Karpas-422 (cell line): ENCODE results near the gene TAGLN2. TPM values are rescaled to one million over a fixed set of nuclear protein-coding genes. Genes with fewer than 3 reads are reported as not detected.

ENCODE experiments used
- DNase-seq: peaks from one replicate; pipeline ENCODE4 v3.0.0-alpha.2; 2015
- H2AFZ ChIP-seq: fragments of 200-600 bp; sonication (generic); 2 replicates; pipeline ENCODE4 v1.6.1; 2014; ENCODE audit warnings: antibody characterized with exemption, low read length, mixed read lengths
- H3K27ac ChIP-seq: fragments of 200-600 bp; sonication (generic); 2 replicates; pipeline ENCODE4 v1.5.1; 2014; ENCODE audit warnings: mild to moderate bottlenecking, low read length, moderate library complexity
- H3K27me3 ChIP-seq: fragments of 200-600 bp; sonication (generic); 2 replicates; pipeline ENCODE4 v1.6.1; 2014; ENCODE audit warnings: low read length, mixed read lengths
- H3K36me3 ChIP-seq: fragments of 200-600 bp; sonication (generic); 2 replicates; pipeline ENCODE4 v1.6.1; 2014; ENCODE audit warnings: low read length, mixed read lengths; ENCODE audit not compliant: insufficient read depth
- H3K4me1 ChIP-seq: fragments of 200-600 bp; sonication (generic); 2 replicates; pipeline ENCODE4 v1.6.1; 2014; ENCODE audit warnings: mild to moderate bottlenecking, low read length, mixed read lengths
- H3K4me2 ChIP-seq: fragments of 200-600 bp; sonication (generic); 2 replicates; pipeline ENCODE4 v1.6.1; 2014; ENCODE audit warnings: low read length, low read depth, mild to moderate bottlenecking; ENCODE audit not compliant: poor library complexity, severe bottlenecking
- H3K4me3 ChIP-seq: fragments of 200-600 bp; sonication (generic); 2 replicates; pipeline ENCODE4 v1.5.1; 2014; ENCODE audit warnings: mild to moderate bottlenecking, antibody characterized with exemption, low read length, mixed read lengths
- H3K79me2 ChIP-seq: fragments of 200-600 bp; sonication (generic); 2 replicates; pipeline ENCODE4 v1.6.1; 2014; ENCODE audit warnings: mild to moderate bottlenecking, low read length, mixed read lengths
- H3K9ac ChIP-seq: fragments of 200-600 bp; sonication (generic); 2 replicates; pipeline ENCODE4 v1.6.0; 2014; ENCODE audit warnings: low read length
- H3K9me2 ChIP-seq: fragments of 200-600 bp; sonication (generic), shearing (Covaris generic); replicated peaks from 2 replicates; pipeline ENCODE4 v1.6.0; 2014; ENCODE audit warnings: mild to moderate bottlenecking, low read length, moderate library complexity; ENCODE audit not compliant: insufficient read depth
- H3K9me3 ChIP-seq: fragments of 300-700, 200-600 bp; sonication (generic); 2 replicates; pipeline ENCODE4 v1.6.1; 2014; ENCODE audit warnings: low read length, mixed read lengths
- H4K20me1 ChIP-seq: fragments of 200-600 bp; sonication (generic); 2 replicates; pipeline ENCODE4 v1.6.1; 2014; ENCODE audit warnings: mild to moderate bottlenecking, antibody characterized with exemption, low read length, low read depth; ENCODE audit not compliant: insufficient read depth
- total RNA-seq: library from RNA; depleted of rRNA; stranded (reverse); fragments of >200 nt; shearing (Covaris generic); gene quantifications from 2 replicates; pipeline ENCODE4 v1.2.3, GENCODE V29; 2014; ENCODE audit warnings: low replicate concordance

The TAGLN2 gene
- total RNA-seq, 1 experiment from 2014 or later = 141 TPM

DNA sequence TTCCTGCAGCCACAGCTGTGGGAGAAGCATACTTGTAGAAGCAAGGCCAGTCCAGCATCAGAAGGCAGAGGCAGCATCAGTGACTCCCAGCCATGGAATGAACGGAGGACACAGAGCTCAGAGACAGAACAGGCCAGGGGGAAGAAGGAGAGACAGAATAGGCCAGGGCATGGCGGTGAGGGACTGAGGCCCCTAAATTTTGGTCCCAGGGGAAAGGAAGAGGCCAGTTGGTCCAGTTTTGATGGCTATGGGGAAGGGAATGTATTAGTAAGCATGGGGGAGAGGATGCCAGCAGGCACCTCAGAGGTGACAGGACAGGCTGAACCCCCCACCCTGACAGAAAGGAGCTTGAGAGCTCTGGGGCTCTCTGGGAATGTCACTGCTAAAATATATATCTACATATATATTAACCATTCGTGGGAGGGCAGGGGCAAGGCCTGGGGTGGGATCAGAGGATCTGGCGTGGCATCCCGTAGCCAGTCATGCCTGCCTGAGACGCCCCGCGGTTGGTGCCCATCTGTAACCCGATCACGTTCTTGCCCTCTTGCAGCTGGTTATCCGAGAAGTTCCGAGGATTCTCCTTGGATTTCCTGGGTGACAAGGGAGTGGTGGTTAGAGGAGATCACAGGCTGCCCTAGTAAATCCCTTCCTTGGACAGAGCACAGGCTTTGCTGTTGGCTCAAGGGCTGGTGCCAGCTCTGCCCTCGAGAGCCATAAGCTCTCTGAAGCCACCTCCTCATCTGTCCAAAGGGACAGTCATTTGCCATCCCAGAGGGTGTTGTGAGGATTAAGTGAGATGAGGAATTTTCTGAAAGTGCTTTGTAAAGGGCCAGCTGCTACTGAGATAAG lies 6.7 kb downstream of the TAGLN2 start:
- peaks cover 8% of the 10 kb centered on the region; the same call in 1 of the 2 replicates for H3K36me3 ChIP-seq
- H3K4me3 ChIP-seq = no peak overlapping the region
- H3K27me3 ChIP-seq = no peaks in the 10 kb centered on the region
- no peak overlapping the region for H3K9ac ChIP-seq
- H3K4me2 ChIP-seq = no peak overlapping the region
- H3K9me3 ChIP-seq = no peaks in the 10 kb centered on the region
- no peak overlapping the region for H3K27ac ChIP-seq
- H2AFZ ChIP-seq = no peak overlapping the region
- DNase-seq = no peak
- peaks cover 24% of the 10 kb centered on the region for H3K4me1 ChIP-seq
- peaks cover 33% of the 10 kb centered on the region; the same call in 1 of the 2 replicates for H4K20me1 ChIP-seq
- peaks cover 31% of the 10 kb centered on the region for H3K79me2 ChIP-seq
- no peaks in the 10 kb centered on the region for H3K9me2 ChIP-seq

DNA sequence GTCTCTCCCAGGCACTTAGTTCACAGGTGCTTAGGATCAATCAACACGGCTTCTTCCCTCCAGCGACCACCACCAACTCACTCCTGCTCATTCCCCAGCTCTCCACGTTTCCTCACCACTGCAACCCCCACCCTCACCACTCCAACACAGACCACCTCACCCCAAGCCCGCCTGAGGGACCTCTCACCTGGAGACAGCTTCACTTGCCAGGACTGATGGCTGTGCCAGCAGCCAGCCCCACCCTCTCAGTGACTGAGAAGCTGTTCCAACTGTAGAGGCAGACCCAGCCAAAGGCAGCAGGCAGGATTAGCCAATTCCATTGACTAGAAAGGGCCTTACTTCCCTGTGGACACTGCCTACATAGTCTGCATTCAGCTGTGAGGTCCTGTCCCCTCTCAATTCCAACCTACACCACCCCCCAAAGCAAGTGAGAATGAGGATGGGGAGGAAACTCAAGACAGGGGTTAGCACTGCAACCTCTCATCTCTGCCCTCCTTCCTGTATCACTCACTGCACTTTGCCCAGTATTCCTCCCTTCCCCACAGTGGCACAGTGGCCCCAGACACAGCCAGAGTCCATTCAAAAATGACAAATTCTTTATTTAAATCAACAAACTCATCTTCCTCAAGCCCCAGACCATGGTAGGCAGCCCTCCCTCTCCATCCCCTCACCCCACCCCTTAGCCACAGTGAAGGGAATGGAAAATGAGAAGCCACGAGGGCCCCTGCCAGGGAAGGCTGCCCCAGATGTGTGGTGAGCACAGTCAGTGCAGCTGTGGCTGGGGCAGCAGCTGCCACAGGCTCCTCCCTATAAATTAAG lies 7.6 kb downstream of the TAGLN2 start:
- peaks cover 8% of the 10 kb centered on the region; the same call in 1 of the 2 replicates for H3K36me3 ChIP-seq
- DNase-seq = no peak
- peaks cover 22% of the 10 kb centered on the region for H3K79me2 ChIP-seq
- peaks cover 25% of the 10 kb centered on the region; the same call in 1 of the 2 replicates for H4K20me1 ChIP-seq
- H3K4me1 ChIP-seq = peaks cover 16% of the 10 kb centered on the region
- no peak overlapping the region for H3K4me3 ChIP-seq
- no peak overlapping the region for H3K27ac ChIP-seq
- no peaks in the 10 kb centered on the region for H3K9me3 ChIP-seq
- no peak overlapping the region for H2AFZ ChIP-seq
- H3K4me2 ChIP-seq = no peak overlapping the region
- no peaks in the 10 kb centered on the region for H3K9me2 ChIP-seq
- H3K27me3 ChIP-seq = no peaks in the 10 kb centered on the region
- no peak overlapping the region for H3K9ac ChIP-seq

DNA sequence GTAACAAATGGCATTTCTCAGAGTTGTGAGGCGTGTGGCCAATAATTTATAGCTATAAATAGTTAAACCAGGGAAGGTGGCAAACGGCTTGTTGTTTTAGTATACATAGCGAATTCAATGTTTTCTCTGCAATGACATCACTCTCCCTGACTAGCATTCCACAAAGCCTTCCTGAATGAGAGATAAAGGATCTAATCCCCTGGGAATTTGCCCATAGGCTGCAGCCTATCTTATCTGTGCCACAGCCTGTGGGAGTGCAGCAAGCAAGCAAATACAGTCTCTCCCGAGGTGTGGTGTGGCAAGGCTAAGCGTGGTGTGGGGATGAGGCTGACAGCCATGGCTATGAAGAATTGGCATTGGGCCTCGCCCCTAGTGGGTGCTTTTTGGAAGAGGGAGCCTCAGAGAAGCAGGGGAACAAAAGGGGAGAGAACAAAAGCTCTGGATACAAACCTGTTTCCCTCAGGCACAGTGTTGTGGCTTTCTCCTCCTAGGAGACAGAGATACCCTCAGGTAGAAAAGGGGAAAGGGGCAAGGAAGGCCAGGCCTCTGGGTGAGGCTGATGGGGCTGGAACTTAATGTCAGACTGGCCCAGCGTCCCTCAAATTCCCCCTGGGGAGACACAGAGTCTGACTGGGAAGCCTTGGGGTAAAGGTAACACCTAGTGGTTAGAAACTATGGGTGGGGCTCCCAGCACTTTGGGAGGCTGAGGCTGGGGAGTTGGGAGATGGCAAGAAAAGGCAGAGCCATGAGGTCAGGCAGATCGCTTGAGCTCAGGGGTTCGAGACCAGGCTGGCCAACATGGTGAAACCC lies 8.9 kb downstream of the TAGLN2 start:
- peaks cover 8% of the 10 kb centered on the region; the same call in 1 of the 2 replicates for H3K36me3 ChIP-seq
- no peak overlapping the region for H3K27ac ChIP-seq
- H3K9me2 ChIP-seq = no peaks in the 10 kb centered on the region
- no peak overlapping the region for H2AFZ ChIP-seq
- H3K4me2 ChIP-seq = no peak overlapping the region
- peaks cover 9% of the 10 kb centered on the region for H3K79me2 ChIP-seq
- no peaks in the 10 kb centered on the region for H3K9me3 ChIP-seq
- peaks cover 3% of the 10 kb centered on the region for H3K4me1 ChIP-seq
- DNase-seq = no peak
- H3K9ac ChIP-seq = no peak overlapping the region
- no peak overlapping the region for H3K4me3 ChIP-seq
- no peaks in the 10 kb centered on the region for H3K27me3 ChIP-seq
- peaks cover 14% of the 10 kb centered on the region; the same call in 1 of the 2 replicates for H4K20me1 ChIP-seq

DNA sequence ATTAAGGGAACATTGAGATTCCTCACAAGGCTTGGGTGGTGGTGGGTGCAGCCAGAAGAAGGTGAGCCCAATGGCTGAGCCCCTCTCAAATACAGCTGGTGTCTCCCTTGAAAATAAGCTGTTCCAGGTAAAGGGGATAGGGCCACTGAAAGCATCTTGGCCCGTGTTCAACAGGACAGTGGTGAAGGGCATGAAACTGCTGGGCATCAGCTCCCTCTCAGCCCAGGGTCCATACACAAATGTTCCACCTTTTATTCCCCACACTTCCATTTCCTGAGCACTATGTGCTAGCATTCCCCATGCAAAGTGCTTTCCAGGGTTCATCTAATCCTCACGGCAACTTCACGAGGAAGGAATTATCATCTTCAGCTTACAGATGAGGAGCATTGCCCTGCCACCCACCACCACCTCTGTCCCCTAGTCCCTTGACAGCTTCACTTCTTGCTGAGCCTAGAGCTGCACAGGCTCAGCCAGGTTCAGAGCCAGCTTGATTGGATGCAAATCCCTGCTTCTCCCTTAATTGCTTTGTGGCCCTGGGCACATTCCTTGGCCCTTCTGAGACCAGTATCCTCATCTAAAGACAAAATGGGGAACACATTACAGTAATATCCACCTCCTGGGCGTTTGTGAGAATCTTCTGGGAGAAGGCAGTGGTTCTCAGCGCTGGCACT lies 9.6 kb downstream of the TAGLN2 start:
- H2AFZ ChIP-seq = no peak overlapping the region
- no peak overlapping the region for H3K4me2 ChIP-seq
- H3K27me3 ChIP-seq = no peaks in the 10 kb centered on the region
- H3K36me3 ChIP-seq = peaks cover 6% of the 10 kb centered on the region; the same call in 1 of the 2 replicates
- peaks cover 2% of the 10 kb centered on the region for H3K79me2 ChIP-seq
- H3K4me1 ChIP-seq = peaks cover 4% of the 10 kb centered on the region
- H3K9ac ChIP-seq = no peak overlapping the region
- H3K4me3 ChIP-seq = no peak overlapping the region
- DNase-seq = no peak
- H4K20me1 ChIP-seq = peaks cover 7% of the 10 kb centered on the region; the same call in 1 of the 2 replicates
- no peak overlapping the region for H3K27ac ChIP-seq
- H3K9me2 ChIP-seq = no peaks in the 10 kb centered on the region
- H3K9me3 ChIP-seq = no peaks in the 10 kb centered on the region

DNA sequence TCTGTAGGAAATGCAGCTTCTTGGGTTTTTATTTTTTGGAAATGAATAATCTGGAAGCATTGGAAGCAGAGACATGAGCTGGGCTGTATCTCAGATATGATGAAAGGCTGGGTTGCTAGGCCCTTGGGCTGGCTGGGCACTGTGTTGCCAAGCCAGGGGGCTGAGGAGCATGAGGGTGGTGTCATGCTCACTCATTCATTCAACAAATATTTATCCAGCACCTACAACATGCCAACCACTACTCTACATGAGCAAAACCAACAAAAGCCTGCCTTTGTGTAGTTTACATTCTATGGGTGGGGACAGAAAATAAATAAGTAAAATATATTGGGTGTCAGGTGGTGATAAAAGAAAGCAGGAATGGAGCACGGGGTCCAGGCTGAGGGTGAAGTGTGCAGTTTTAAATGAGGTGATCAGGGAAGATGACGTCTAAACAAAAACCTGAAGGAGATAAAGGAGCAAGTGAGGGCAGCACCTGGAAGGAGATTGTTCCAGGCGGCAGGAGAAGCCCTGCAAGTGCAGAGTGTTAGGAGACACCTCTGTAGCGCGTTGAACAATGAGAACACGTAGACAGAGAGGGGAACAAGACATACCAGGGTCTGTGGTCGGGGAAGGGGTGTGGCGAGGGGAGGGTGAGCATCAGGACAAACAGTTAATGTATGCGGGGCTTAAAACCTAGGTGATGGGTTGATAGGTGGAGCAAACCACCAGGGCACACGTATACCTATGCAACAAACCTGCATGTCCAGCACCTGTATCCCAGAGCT lies 10.9 kb downstream of the TAGLN2 start:
- H3K9ac ChIP-seq = no peak overlapping the region
- peaks cover 12% of the 10 kb centered on the region for H3K4me1 ChIP-seq
- H4K20me1 ChIP-seq = no peaks in the 10 kb centered on the region
- no peaks in the 10 kb centered on the region for H3K79me2 ChIP-seq
- H3K27me3 ChIP-seq = no peaks in the 10 kb centered on the region
- no peak overlapping the region for H2AFZ ChIP-seq
- no peak overlapping the region for H3K27ac ChIP-seq
- no peak overlapping the region for H3K4me3 ChIP-seq
- H3K9me2 ChIP-seq = no peaks in the 10 kb centered on the region
- peaks cover under 1% of the 10 kb centered on the region; the same call in 1 of the 2 replicates for H3K36me3 ChIP-seq
- no peaks in the 10 kb centered on the region for H3K9me3 ChIP-seq
- DNase-seq = no peak
- H3K4me2 ChIP-seq = no peak overlapping the region

DNA sequence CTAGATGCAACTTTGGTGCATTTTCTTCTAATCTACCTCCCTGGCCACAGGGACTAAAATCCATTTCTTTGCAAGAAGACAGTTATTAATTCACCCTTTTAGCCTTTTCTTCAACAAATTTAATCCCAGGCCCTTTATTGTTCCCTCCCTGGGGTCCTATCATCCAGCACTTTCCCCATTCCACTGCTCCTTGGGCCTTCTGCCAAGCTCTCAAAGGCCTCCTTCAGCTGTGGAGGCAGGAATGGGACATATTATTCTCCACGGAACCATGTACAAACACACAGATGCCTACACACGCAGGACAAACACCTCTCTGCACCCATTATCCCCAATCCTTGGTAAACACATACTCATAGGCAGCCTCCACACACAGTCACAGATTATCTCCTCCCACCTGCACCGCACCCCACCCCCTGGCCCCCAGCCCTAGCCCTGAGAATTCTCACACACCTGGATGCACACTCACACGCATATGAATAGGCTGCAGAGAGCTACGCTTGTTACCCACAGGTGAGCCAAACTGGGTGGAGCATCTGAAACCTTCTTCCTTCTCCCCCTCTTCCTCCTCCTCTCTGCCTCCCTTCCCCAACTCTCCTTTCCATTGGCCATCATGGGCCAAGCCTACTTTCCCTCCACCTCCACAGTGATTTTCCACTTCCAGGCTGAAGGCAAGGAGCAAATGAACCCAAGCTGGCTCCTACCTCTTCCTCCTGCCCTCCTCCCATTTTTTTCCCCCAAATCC lies 11.7 kb downstream of the TAGLN2 start:
- no peak overlapping the region for H3K4me2 ChIP-seq
- no peaks in the 10 kb centered on the region for H3K9me2 ChIP-seq
- H3K27me3 ChIP-seq = no peaks in the 10 kb centered on the region
- H3K9ac ChIP-seq = no peak overlapping the region
- H3K27ac ChIP-seq = no peak overlapping the region
- DNase-seq = no peak
- H4K20me1 ChIP-seq = no peaks in the 10 kb centered on the region
- no peaks in the 10 kb centered on the region for H3K36me3 ChIP-seq
- no peaks in the 10 kb centered on the region for H3K9me3 ChIP-seq
- H3K4me3 ChIP-seq = no peak overlapping the region
- no peak overlapping the region for H2AFZ ChIP-seq
- H3K4me1 ChIP-seq = peaks cover 12% of the 10 kb centered on the region
- H3K79me2 ChIP-seq = no peaks in the 10 kb centered on the region
